NOMO-1 (cell line): ENCODE results near the gene UBE4B.

ENCODE experiments used
- DNase-seq, 2 experiments: peaks; one replicate each; lab custom pipeline; 2025; ENCODE audit not compliant: unreplicated experiment in 2 of 2; lab: John Stamatoyannopoulos, UW

The UBE4B gene

GRCh38 chr1:10033359-10033845 lies 644 bp downstream of the UBE4B start:
- DNase-seq = peak in 1 of 2 experiments; percentile 28

- no peak for DNase-seq
Measured at GRCh38 chr1:10042746-10043145, 10.0 kb downstream of the UBE4B start.

- DNase-seq = no peak
Measured at GRCh38 chr1:10045480-10046355, 13.0 kb downstream of the UBE4B start.

GRCh38 chr1:10046356-10047085 lies 13.8 kb downstream of the UBE4B start:
- no peak for DNase-seq

- DNase-seq = no peak
Measured at GRCh38 chr1:10048601-10049000, 15.8 kb downstream of the UBE4B start.

- no peak for DNase-seq
Measured at GRCh38 chr1:10050611-10051010, 17.9 kb downstream of the UBE4B start.

- DNase-seq = no peak
Measured at GRCh38 chr1:10051656-10052055, 18.9 kb downstream of the UBE4B start.

- no peak for DNase-seq
Measured at GRCh38 chr1:10052347-10052746, 19.6 kb downstream of the UBE4B start.

- DNase-seq = no peak
Measured at GRCh38 chr1:10054465-10054864, 21.7 kb downstream of the UBE4B start.

GRCh38 chr1:10056599-10056987 lies 23.8 kb downstream of the UBE4B start:
- no peak for DNase-seq

GRCh38 chr1:10057343-10057742 lies 24.6 kb downstream of the UBE4B start:
- DNase-seq = no peak

GRCh38 chr1:10057796-10058195 lies 25.0 kb downstream of the UBE4B start:
- DNase-seq = no peak

GRCh38 chr1:10059342-10059718 lies 26.6 kb downstream of the UBE4B start:
- DNase-seq = no peak

- no peak for DNase-seq
Measured at GRCh38 chr1:10060311-10061100, 27.7 kb downstream of the UBE4B start.

GRCh38 chr1:10061276-10061675 lies 28.5 kb downstream of the UBE4B start:
- DNase-seq = no peak

- no peak for DNase-seq
Measured at GRCh38 chr1:10063878-10064277, 31.1 kb downstream of the UBE4B start.

GRCh38 chr1:10064416-10065343 lies 31.9 kb downstream of the UBE4B start:
- peak in 1 of 2 experiments; percentile 14 for DNase-seq

- DNase-seq = peak in 1 of 2 experiments; percentile 13
Measured at GRCh38 chr1:10065344-10065685, 32.6 kb downstream of the UBE4B start.

- no peak for DNase-seq
Measured at GRCh38 chr1:10065760-10066159, 33.0 kb downstream of the UBE4B start.
